ENCODE measurements around the gene DNASE2B. TPM values are rescaled to one million over a fixed set of nuclear protein-coding genes. Genes with fewer than 3 reads are reported as not detected.

DNASE2B gene, protein sequence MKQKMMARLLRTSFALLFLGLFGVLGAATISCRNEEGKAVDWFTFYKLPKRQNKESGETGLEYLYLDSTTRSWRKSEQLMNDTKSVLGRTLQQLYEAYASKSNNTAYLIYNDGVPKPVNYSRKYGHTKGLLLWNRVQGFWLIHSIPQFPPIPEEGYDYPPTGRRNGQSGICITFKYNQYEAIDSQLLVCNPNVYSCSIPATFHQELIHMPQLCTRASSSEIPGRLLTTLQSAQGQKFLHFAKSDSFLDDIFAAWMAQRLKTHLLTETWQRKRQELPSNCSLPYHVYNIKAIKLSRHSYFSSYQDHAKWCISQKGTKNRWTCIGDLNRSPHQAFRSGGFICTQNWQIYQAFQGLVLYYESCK
- not detected for total RNA-seq
- not detected for polyA plus RNA-seq

DNA sequence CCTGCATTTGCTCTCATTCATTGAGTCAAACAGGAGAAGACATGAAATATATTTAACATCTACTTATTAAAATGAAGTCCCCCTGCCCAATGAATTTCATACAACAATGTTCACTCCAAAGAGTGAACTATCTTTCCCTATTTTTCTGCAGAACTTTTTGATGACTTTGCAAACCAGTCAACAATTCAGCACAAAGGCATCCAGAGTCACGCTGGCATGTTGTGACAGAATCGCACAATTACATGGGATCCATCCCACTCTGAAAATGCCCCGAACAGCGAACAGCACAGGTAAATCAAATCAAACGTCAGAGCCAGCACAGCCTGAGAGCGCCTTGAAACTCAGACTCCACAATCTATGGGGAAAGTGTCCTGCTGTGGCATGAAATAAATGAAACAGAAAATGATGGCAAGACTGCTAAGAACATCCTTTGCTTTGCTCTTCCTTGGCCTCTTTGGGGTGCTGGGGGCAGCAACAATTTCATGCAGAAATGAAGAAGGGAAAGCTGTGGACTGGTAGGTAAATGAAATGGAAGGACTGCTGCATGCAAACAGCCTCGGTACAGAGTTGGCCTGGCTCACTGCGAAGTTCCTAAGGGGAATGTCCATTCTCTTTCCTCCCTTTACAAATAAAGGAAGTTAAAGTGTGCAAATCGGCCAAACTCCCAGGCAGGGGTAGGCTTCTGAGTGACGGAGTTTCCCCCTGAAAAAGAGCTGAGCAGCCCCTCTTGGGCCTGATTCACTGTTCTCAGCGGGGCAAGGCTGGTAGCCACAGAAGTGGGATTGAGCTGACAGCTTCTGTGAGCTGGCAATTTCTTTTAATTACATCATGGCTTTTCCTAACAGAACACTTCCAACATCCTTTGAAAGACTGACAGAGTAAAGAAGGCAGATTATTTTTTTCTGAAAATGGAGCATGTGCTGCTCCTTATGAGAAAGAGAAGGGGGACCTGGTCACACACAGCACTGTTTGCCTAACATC, at the start of gene DNASE2B:
DNASE2B (plus strand) TSS at position 310 of the 981 bp plus-strand sequence; CDS start at position 391, 81 bp downstream.
- H3K36me3 ChIP-seq (ENCODE audit: insufficient read depth, low read length) = no peaks in the 10 kb centered on the region
- H3K9me3 ChIP-seq (ENCODE audit: control insufficient read depth in 1 of 2, low read length in 2 of 2) = no peaks in the 10 kb centered on the region
- ChIA-PET POLR2A (ENCODE audit: partially characterized antibody) (no interaction called here), CTCF (ENCODE audit: partially characterized antibody) (interaction anchor here (1.2 kb wide), 1 partner anchor 355 kb away, joined by 3 read pairs; no protein-coding TSS in a partner anchor)
- no peaks in the 10 kb centered on the region for H3K4me1 ChIP-seq (ENCODE audit: insufficient read depth, low read length)
- Mint-ChIP-seq H3K27me3 (peaks cover 0 to 1% of the 10 kb centered on the region in 2 donors), H3K9me3 (no peaks in the 10 kb centered on the region), H3K36me3 (no peaks in the 10 kb centered on the region), H3K4me1 (no peaks in the 10 kb centered on the region), H3K27ac (no peak within 1 kb of the TSS), H3K4me3 (no peak within 1 kb of the TSS)
- H3K27ac ChIP-seq (ENCODE audit: low read depth, low read length) = no peak within 1 kb of the TSS
- intact Hi-C loops (cut with micrococcal nuclease) = no loop called here
- DNase-seq = no peak
- no peaks in the 10 kb centered on the region for H3K27me3 ChIP-seq (ENCODE audit: insufficient read depth, low read length)
- H3K4me3 ChIP-seq (ENCODE audit: low read length in 2 of 2) = no peak within 1 kb of the TSS

DNA sequence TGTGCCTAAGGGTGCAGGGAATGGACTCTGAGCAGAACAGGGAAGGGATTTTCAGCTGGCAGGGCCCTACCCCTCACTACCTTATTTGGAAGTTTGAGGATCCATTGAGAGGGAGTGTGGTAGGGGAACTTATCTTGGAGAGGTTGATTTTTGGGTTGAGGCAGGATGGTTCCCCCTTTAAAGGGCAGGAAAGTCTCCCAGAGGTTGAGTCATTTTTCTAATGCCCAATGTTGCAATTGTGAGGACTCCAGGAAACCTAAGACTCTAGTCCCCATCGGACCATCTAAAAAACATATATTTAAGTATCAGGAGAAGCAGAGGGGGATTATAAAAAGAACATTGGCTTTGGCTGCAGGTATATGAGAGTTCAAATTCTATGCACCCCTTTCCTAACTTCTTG, 49.5 kb upstream of the DNASE2B start:
- CTCF ChIA-PET (ENCODE audit: partially characterized antibody) = no interaction called here
- no peak overlapping the region for H3K4me3 Mint-ChIP-seq
- no peak overlapping the region for H3K27ac ChIP-seq (ENCODE audit: low read depth, low read length)
- H3K36me3 Mint-ChIP-seq = no peaks in the 10 kb centered on the region
- no peaks in the 10 kb centered on the region for H3K4me1 ChIP-seq (ENCODE audit: insufficient read depth, low read length)
- peaks cover 0 to 2% of the 10 kb centered on the region in 2 donors for H3K27me3 Mint-ChIP-seq
- H3K9me3 Mint-ChIP-seq = peaks cover 0 to 2% (median 0%) of the 10 kb centered on the region in 8 donors
- no peaks in the 10 kb centered on the region for H3K27me3 ChIP-seq (ENCODE audit: insufficient read depth, low read length)
- POLR2A ChIA-PET (ENCODE audit: partially characterized antibody) = no interaction called here
- no peaks in the 10 kb centered on the region for H3K4me1 Mint-ChIP-seq
- no peaks in the 10 kb centered on the region for H3K9me3 ChIP-seq (ENCODE audit: control insufficient read depth in 1 of 2, low read length in 2 of 2)
- no peak for DNase-seq
- H3K27ac Mint-ChIP-seq = no peak overlapping the region
- H3K4me3 ChIP-seq (ENCODE audit: low read length in 2 of 2) = no peak overlapping the region
- no peaks in the 10 kb centered on the region for H3K36me3 ChIP-seq (ENCODE audit: insufficient read depth, low read length)
- intact Hi-C loops (cut with micrococcal nuclease) = no loop called here

DNA sequence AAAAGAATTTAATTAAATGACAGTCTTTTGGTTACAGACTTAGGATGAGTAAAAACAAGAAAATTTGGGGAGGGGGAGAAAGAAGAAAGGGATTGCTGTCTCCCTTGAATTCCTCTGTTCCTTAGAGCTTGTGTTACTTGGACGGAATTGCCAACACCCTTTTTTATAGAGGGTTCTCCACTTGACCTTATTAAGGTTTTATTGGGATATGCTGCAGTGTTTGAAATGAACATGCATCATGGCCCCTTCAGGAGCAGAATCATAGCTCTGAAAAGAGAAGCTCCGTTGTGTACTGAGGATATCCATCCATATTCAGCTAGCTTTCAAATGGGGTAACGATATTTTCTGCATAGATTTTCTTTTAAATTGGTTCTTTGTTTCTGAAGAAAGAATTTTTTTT, 48.2 kb upstream of the DNASE2B start:
- no peak for DNase-seq
- H3K9me3 Mint-ChIP-seq = peaks cover 0 to 3% (median 0%) of the 10 kb centered on the region in 8 donors
- POLR2A ChIA-PET (ENCODE audit: partially characterized antibody) = no interaction called here

DNA sequence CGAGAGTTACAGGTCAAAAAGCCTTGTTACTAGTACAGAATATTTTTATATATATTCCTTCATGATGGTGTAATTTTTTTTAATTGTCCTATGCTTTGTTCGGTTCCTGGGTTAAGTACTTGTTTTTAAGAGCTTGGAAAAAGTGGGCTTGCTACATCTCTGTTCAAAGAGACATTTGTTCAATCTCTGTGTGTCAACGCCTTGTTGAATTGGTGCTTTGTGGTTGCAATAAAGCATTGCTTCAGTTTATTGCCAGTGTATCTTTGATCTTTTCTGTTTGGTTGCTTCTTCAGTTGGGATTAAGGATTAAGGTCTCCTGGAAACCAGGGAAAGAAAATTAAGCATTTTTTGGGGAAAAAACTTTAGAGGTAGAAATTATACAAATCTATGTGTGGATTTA, 47.7 kb upstream of the DNASE2B start:
- H3K27me3 ChIP-seq (ENCODE audit: insufficient read depth, low read length) = no peaks in the 10 kb centered on the region
- peaks cover 0 to 3% (median 0%) of the 10 kb centered on the region in 8 donors for H3K9me3 Mint-ChIP-seq
- H3K4me3 Mint-ChIP-seq = no peak overlapping the region
- no peaks in the 10 kb centered on the region for H3K4me1 Mint-ChIP-seq
- H3K4me1 ChIP-seq (ENCODE audit: insufficient read depth, low read length) = no peaks in the 10 kb centered on the region
- H3K27ac Mint-ChIP-seq = no peak overlapping the region
- no peaks in the 10 kb centered on the region for H3K36me3 ChIP-seq (ENCODE audit: insufficient read depth, low read length)
- intact Hi-C loops (cut with micrococcal nuclease) = no loop called here
- H3K36me3 Mint-ChIP-seq = no peaks in the 10 kb centered on the region
- CTCF ChIA-PET (ENCODE audit: partially characterized antibody) = no interaction called here
- no peak overlapping the region for H3K27ac ChIP-seq (ENCODE audit: low read depth, low read length)
- peaks cover under 1 to 3% of the 10 kb centered on the region in 2 donors for H3K27me3 Mint-ChIP-seq
- H3K9me3 ChIP-seq (ENCODE audit: control insufficient read depth in 1 of 2, low read length in 2 of 2) = no peaks in the 10 kb centered on the region
- POLR2A ChIA-PET (ENCODE audit: partially characterized antibody) = no interaction called here
- no peak for DNase-seq
- no peak overlapping the region for H3K4me3 ChIP-seq (ENCODE audit: low read length in 2 of 2)

More for the DNA sequence above, 48.2 kb upstream of the DNASE2B start:
- H3K9me3 ChIP-seq (ENCODE audit: control insufficient read depth in 1 of 2, low read length in 2 of 2) = no peaks in the 10 kb centered on the region
- H3K27me3 Mint-ChIP-seq = peaks cover 0 to 2% of the 10 kb centered on the region in 2 donors
- H3K4me1 Mint-ChIP-seq = no peaks in the 10 kb centered on the region
- H3K27ac ChIP-seq (ENCODE audit: low read depth, low read length) = no peak overlapping the region
- H3K27me3 ChIP-seq (ENCODE audit: insufficient read depth, low read length) = no peaks in the 10 kb centered on the region
- H3K4me3 Mint-ChIP-seq = no peak overlapping the region
- H3K4me1 ChIP-seq (ENCODE audit: insufficient read depth, low read length) = no peaks in the 10 kb centered on the region
- intact Hi-C loops (cut with micrococcal nuclease) = no loop called here
- H3K36me3 Mint-ChIP-seq = no peaks in the 10 kb centered on the region
- H3K27ac Mint-ChIP-seq = no peak overlapping the region
- CTCF ChIA-PET (ENCODE audit: partially characterized antibody) = no interaction called here
- no peak overlapping the region for H3K4me3 ChIP-seq (ENCODE audit: low read length in 2 of 2)
- H3K36me3 ChIP-seq (ENCODE audit: insufficient read depth, low read length) = no peaks in the 10 kb centered on the region

DNA sequence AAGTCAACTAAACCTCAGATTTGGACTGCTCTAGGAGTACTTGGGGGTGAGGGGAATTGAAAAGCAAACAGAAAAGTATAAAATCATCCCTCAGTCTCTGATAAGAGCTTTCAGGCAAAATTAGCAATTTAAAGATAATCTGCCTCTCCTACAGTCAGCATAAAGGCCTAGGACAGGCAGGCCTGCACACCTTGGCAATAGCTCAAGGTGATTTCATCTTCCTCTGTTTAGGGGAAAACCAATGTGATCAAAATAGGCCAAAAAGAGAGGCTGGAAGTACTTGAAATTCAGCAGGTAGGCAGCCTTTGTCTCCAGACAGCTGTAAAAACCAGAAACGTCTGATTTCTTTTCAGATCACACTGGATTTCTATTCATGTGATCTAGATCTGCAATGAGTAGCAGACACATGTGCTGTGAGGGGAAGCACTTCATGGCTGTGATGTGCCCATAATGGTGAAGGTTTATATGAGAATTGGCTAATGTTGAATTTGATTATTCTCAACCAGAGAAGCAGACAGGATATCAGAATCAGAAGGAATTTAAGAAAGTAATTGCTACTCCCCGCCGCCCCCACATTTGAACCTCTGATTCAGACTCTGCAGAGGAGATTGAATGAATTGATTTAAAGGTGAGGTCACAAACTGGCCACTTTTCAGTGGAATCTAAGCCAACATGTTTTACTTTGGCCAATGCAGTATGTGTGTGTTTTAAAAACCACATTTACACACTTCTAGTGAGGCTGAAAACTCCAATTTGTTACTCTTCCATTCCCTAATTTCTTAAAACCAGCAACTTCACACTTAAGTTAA, 45.8 kb upstream of the DNASE2B start:
- Histone ChIP-seq H3K4me1 (ENCODE audit: insufficient read depth, low read length) (no peaks in the 10 kb centered on the region), H3K9me3 (ENCODE audit: control insufficient read depth in 1 of 2, low read length in 2 of 2) (no peaks in the 10 kb centered on the region), H3K4me3 (ENCODE audit: low read length in 2 of 2) (no peak overlapping the region), H3K27me3 (ENCODE audit: insufficient read depth, low read length) (no peaks in the 10 kb centered on the region), H3K27ac (ENCODE audit: low read depth, low read length) (no peak overlapping the region), H3K36me3 (ENCODE audit: insufficient read depth, low read length) (no peaks in the 10 kb centered on the region)
- ChIA-PET POLR2A (ENCODE audit: partially characterized antibody) (no interaction called here), CTCF (ENCODE audit: partially characterized antibody) (no interaction called here)
- H3K36me3 Mint-ChIP-seq = no peaks in the 10 kb centered on the region
- peaks cover 0 to 9% (median 4%) of the 10 kb centered on the region in 8 donors for H3K9me3 Mint-ChIP-seq
- no peak overlapping the region for H3K4me3 Mint-ChIP-seq
- H3K27ac Mint-ChIP-seq = no peak overlapping the region
- intact Hi-C loops (cut with micrococcal nuclease) = no loop called here
- DNase-seq = no peak
- no peaks in the 10 kb centered on the region for H3K4me1 Mint-ChIP-seq
- peaks cover 2 to 5% of the 10 kb centered on the region in 2 donors for H3K27me3 Mint-ChIP-seq

DNA sequence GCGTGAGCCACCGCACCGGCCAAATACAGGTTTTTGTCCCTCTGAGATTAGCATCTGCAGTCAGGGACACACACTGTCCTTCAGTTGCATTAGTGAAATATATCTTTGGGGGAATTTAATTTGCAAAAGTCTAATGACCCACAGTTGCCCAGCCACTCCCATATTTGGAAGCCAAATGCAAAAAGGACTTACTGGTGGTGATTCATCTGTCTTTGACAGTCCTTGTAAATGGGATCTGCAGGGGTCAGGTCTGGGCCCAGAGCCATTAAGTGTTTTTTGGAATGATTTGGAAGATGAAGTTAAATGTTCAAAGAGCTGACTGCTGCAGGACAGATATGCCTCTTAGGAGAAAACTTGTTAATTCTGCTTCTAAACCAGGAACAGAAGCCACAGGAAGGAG, 44.6 kb upstream of the DNASE2B start:
- no peak overlapping the region for H3K27ac Mint-ChIP-seq
- Histone ChIP-seq H3K27me3 (ENCODE audit: insufficient read depth, low read length) (no peaks in the 10 kb centered on the region), H3K27ac (ENCODE audit: low read depth, low read length) (no peak overlapping the region), H3K36me3 (ENCODE audit: insufficient read depth, low read length) (no peaks in the 10 kb centered on the region), H3K4me3 (ENCODE audit: low read length in 2 of 2) (no peak overlapping the region), H3K4me1 (ENCODE audit: insufficient read depth, low read length) (no peaks in the 10 kb centered on the region), H3K9me3 (ENCODE audit: control insufficient read depth in 1 of 2, low read length in 2 of 2) (no peaks in the 10 kb centered on the region)
- CTCF ChIA-PET (ENCODE audit: partially characterized antibody) = no interaction called here
- H3K36me3 Mint-ChIP-seq = no peaks in the 10 kb centered on the region
- intact Hi-C loops (cut with micrococcal nuclease) = no loop called here
- POLR2A ChIA-PET (ENCODE audit: partially characterized antibody) = no interaction called here
- peaks cover 2 to 5% of the 10 kb centered on the region in 2 donors for H3K27me3 Mint-ChIP-seq
- peaks cover 0 to 10% (median 5%) of the 10 kb centered on the region in 8 donors for H3K9me3 Mint-ChIP-seq
- no peak for DNase-seq
- no peak overlapping the region for H3K4me3 Mint-ChIP-seq
- H3K4me1 Mint-ChIP-seq = no peaks in the 10 kb centered on the region

DNA sequence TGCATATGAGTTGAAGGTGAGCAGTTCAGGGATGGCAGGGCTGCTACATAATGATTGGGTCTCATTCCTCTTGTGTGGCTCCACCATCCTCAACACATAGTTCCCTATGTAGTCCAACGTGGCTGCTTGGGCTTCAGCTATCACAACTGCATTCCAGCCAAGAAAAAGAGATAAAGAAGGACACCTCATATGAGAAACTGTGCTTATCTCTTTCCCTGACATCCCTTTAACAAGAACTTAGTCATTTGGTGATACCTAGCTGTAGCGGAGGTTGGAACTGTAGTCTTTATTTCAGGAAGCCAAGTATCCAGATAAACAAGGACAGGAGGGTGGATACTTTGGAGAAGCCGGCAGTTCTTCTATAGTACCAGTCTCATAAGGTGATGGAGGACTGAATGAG, 42.7 kb upstream of the DNASE2B start:
- H3K9me3 Mint-ChIP-seq = peaks cover 0 to 10% (median 5%) of the 10 kb centered on the region in 8 donors
- Histone ChIP-seq H3K4me1 (ENCODE audit: insufficient read depth, low read length) (no peaks in the 10 kb centered on the region), H3K36me3 (ENCODE audit: insufficient read depth, low read length) (no peaks in the 10 kb centered on the region), H3K27me3 (ENCODE audit: insufficient read depth, low read length) (no peaks in the 10 kb centered on the region), H3K27ac (ENCODE audit: low read depth, low read length) (no peak overlapping the region), H3K4me3 (ENCODE audit: low read length in 2 of 2) (no peak overlapping the region), H3K9me3 (ENCODE audit: control insufficient read depth in 1 of 2, low read length in 2 of 2) (no peaks in the 10 kb centered on the region)
- no peaks in the 10 kb centered on the region for H3K4me1 Mint-ChIP-seq
- intact Hi-C loops (cut with micrococcal nuclease) = no loop called here
- H3K27ac Mint-ChIP-seq = no peak overlapping the region
- ChIA-PET CTCF (ENCODE audit: partially characterized antibody) (no interaction called here), POLR2A (ENCODE audit: partially characterized antibody) (no interaction called here)
- peaks cover 2 to 4% of the 10 kb centered on the region in 2 donors for H3K27me3 Mint-ChIP-seq
- H3K4me3 Mint-ChIP-seq = no peak overlapping the region
- no peaks in the 10 kb centered on the region for H3K36me3 Mint-ChIP-seq
- DNase-seq = no peak

Data from CD4-positive, alpha-beta memory T cell (primary cell).